Fibroblast of lung (primary cell): Measurements from ENCODE around the gene RNF220. TPM values are rescaled to one million over a fixed set of nuclear protein-coding genes. Genes with fewer than 3 reads are reported as not detected.

Experiments
- DNase-seq, 2 donors: peaks; one replicate each; pipeline versions ENCODE4 v3.0.0 to v3.0.0-alpha.2; 2010; ENCODE audit warnings: low read depth in 2 of 2
- H2AFZ ChIP-seq: 2 replicates; pipeline ENCODE4 v1.5.1; 2012; ENCODE audit warnings: low read length, control low read depth, inconsistent platforms
- H3K27ac ChIP-seq: 2 replicates; pipeline ENCODE4 v1.5.1; 2011; ENCODE audit warnings: low read length, control low read depth; ENCODE audit not compliant: insufficient read depth
- H3K27me3 ChIP-seq: 2 replicates; pipeline ENCODE4 v1.5.1; 2011; ENCODE audit warnings: mild to moderate bottlenecking, low read length; ENCODE audit not compliant: control insufficient read depth, insufficient read depth
- H3K36me3 ChIP-seq: 2 replicates; pipeline ENCODE4 v1.5.1; 2011; ENCODE audit warnings: low read length; ENCODE audit not compliant: control insufficient read depth, insufficient read depth
- H3K4me1 ChIP-seq: 2 replicates; pipeline ENCODE4 v1.5.1; 2011; ENCODE audit warnings: low read length; ENCODE audit not compliant: control insufficient read depth, insufficient read depth; ENCODE audit errors: extremely low read depth
- H3K4me2 ChIP-seq: 2 replicates; pipeline ENCODE4 v1.5.1; 2011; ENCODE audit warnings: low read length, control low read depth; ENCODE audit not compliant: insufficient read depth; ENCODE audit errors: extremely low read depth
- H3K4me3 ChIP-seq, 4 experiments: fragments of 200-600 bp in 1 of 4; sonication (generic) in 1 of 4; replicated peaks in 1 of 4; 2 replicates each; pipeline ENCODE4 v1.5.1; 2011 to 2016; ENCODE audit warnings: low read length in 4 of 4, low read depth in 3 of 4, mild to moderate bottlenecking in 3 of 4, control low read depth in 2 of 4, inconsistent platforms in 1 of 4, mixed read lengths in 1 of 4; ENCODE audit not compliant: insufficient read depth in 1 of 4; ENCODE audit errors: control extremely low read depth in 1 of 4
- H3K79me2 ChIP-seq: 2 replicates; pipeline ENCODE4 v1.5.1; 2012; ENCODE audit warnings: mild to moderate bottlenecking, low read length, inconsistent platforms; ENCODE audit not compliant: control insufficient read depth, insufficient read depth
- H3K9ac ChIP-seq: 2 replicates; pipeline ENCODE4 v1.5.1; 2011; ENCODE audit warnings: mild to moderate bottlenecking, low read length, control low read depth; ENCODE audit not compliant: insufficient read depth
- H3K9me3 ChIP-seq: 2 replicates; pipeline ENCODE4 v1.5.1; 2012; ENCODE audit warnings: low read depth, low read length; ENCODE audit not compliant: control insufficient read depth, insufficient read depth
- H4K20me1 ChIP-seq: 2 replicates; pipeline ENCODE4 v1.5.1; 2011; ENCODE audit warnings: low read length; ENCODE audit not compliant: control insufficient read depth, insufficient read depth; ENCODE audit errors: extremely low read depth
- EZH2 ChIP-seq: IDR thresholded peaks from 2 replicates; pipeline ENCODE4 v1.5.1; 2012; ENCODE audit warnings: low read length, control low read depth, mild to moderate bottlenecking; ENCODE audit errors: missing control alignments
- polyA plus RNA-seq, 2 donors: library from polyadenylated mRNA; depleted of rRNA in 1 of 2; stranded (reverse) in 1 of 2; unstranded in 1 of 2; fragments of >200 nt; gene quantifications; 2 replicates each; pipeline ENCODE4 v1.2.1, GENCODE V29; 2011 to 2012; ENCODE audit warnings: missing spikeins in 1 of 2
- total RNA-seq: library from RNA; depleted of rRNA; stranded (reverse); fragments of >200 nt; gene quantifications from 2 replicates; pipeline ENCODE4 v1.2.1, GENCODE V29; 2014
- TF ChIP-seq, protein P1 (sequence below), 2 donors: IDR thresholded peaks in 1 of 2; conservative IDR thresholded peaks in 1 of 2; 1 replicate in 1 of 2; 2 replicates in 1 of 2; pipeline ENCODE4 v1.5.1; 2011 to 2012; ENCODE audit warnings: low read length in 2 of 2, control low read depth in 1 of 2, inconsistent platforms in 1 of 2, low read depth in 1 of 2, mild to moderate bottlenecking in 1 of 2

The RNF220 gene
- total and polyA plus RNA-seq, 2 donors (not counting 1 experiment from before 2014, with no cell fraction given) = 42.3 to 52.0 TPM

DNA sequence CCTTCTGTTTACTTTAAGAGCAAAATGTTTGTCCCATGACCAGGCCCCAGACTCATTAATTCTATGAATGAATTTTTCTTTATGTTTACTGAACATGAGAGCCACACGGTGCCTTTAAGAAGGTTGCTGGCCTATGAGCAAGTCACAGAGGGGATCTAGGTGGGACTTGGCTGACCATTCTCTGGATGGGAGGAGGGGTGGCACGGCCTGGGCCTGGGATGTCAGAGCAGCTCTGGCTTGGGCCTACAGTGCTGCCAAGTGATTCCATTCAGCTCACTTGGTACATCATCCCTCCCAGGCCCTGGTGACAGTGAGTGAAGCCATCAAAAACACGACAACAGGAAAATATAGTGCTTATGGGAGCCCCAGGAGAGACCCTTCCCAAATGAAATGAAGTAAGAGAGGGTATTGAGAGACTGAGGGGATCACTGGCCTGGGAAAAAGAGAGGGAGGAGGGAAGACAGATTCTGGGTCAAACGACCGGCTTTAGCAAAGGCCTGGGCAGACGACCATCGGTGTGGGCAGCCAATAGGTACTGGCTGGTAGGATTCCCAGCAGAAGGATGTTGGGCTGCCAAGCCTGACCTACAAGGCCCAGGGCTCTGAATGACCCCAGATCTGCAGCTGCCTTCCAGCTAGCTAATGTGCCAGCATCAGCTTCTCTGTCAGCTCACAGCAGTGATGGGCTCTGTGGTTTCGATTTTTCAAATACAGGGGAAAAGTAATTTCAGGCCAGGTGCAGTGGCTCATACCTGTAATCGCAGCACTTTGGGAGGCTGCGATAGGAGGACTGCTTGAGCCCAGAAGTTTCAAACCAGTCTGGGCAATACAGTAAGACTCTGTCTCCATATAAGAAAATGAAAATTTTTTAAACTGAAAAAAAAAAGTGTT, 265.9 kb downstream of the RNF220 start:
- no peak for TF ChIP-seq EZH2
- TF ChIP-seq, protein P1, sequence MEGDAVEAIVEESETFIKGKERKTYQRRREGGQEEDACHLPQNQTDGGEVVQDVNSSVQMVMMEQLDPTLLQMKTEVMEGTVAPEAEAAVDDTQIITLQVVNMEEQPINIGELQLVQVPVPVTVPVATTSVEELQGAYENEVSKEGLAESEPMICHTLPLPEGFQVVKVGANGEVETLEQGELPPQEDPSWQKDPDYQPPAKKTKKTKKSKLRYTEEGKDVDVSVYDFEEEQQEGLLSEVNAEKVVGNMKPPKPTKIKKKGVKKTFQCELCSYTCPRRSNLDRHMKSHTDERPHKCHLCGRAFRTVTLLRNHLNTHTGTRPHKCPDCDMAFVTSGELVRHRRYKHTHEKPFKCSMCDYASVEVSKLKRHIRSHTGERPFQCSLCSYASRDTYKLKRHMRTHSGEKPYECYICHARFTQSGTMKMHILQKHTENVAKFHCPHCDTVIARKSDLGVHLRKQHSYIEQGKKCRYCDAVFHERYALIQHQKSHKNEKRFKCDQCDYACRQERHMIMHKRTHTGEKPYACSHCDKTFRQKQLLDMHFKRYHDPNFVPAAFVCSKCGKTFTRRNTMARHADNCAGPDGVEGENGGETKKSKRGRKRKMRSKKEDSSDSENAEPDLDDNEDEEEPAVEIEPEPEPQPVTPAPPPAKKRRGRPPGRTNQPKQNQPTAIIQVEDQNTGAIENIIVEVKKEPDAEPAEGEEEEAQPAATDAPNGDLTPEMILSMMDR (conservative IDR thresholded peaks at IDR 0.05 in 1 of 2, IDR thresholded peaks at IDR 0.05 in 1 of 2; ENCODE audit: low read depth in 1 of 2, low read length in 2 of 2) = no peak
- no peak overlapping the region for H3K9ac ChIP-seq
- H3K27ac ChIP-seq = no peak overlapping the region
- DNase-seq = no peak
- H3K4me2 ChIP-seq = no peak overlapping the region
- H2AFZ ChIP-seq = no peak overlapping the region
- H3K79me2 ChIP-seq = no peaks in the 10 kb centered on the region
- no peak overlapping the region for H3K4me3 ChIP-seq
- H3K27me3 ChIP-seq = no peaks in the 10 kb centered on the region
- no peaks in the 10 kb centered on the region for H3K9me3 ChIP-seq
- H3K4me1 ChIP-seq = peaks cover 2% of the 10 kb centered on the region
- no peaks in the 10 kb centered on the region for H4K20me1 ChIP-seq
- no peaks in the 10 kb centered on the region for H3K36me3 ChIP-seq

DNA sequence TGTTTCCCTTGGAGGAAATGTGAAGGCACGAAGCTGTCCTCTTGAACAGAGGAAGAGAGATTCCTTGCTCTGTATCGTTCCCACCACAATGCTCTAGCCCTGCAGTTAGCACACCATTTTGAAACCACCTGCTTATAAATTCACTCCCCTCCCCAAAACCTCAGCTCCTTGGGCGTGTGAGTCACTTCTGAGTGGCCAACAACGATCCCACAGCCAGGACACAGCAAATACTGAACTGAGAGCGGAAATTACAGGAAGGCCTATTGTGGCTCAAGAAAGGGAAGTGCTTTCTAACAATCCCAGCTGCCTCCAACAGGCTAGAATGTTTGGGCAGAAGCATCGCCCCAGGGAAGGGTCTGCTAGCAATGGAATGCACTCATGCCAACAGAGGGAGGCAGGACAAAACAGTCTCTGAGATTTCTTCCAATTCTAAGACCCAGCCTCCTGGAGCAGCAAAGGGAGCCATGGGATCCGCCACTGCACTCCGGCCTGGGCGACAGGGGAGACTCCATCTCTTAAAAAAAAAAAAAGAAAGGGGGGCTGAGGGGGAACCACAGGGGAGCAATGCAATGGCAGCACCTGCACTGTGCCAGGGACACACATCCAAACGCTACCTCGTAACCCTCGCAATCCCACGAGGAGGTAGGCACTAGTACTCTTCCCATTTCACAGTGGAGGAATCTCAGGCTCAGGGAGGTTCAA, 267.4 kb downstream of the RNF220 start:
- Histone ChIP-seq H3K36me3 (no peaks in the 10 kb centered on the region), H4K20me1 (no peaks in the 10 kb centered on the region), H3K9me3 (no peaks in the 10 kb centered on the region), H2AFZ (no peak overlapping the region), H3K4me2 (no peak overlapping the region), H3K4me3 (peak overlapping the region in 1 of 4 experiments; percentile 72), H3K4me1 (peaks cover 13% of the 10 kb centered on the region), H3K27me3 (no peaks in the 10 kb centered on the region), H3K79me2 (no peaks in the 10 kb centered on the region), H3K27ac (no peak overlapping the region), H3K9ac (no peak overlapping the region)
- peak; percentile 40 to 91 for DNase-seq
- TF ChIP-seq EZH2 = no peak
- TF ChIP-seq, protein P1 (conservative IDR thresholded peaks at IDR 0.05 in 1 of 2, IDR thresholded peaks at IDR 0.05 in 1 of 2; ENCODE audit: low read depth in 1 of 2, low read length in 2 of 2) = no peak

DNA sequence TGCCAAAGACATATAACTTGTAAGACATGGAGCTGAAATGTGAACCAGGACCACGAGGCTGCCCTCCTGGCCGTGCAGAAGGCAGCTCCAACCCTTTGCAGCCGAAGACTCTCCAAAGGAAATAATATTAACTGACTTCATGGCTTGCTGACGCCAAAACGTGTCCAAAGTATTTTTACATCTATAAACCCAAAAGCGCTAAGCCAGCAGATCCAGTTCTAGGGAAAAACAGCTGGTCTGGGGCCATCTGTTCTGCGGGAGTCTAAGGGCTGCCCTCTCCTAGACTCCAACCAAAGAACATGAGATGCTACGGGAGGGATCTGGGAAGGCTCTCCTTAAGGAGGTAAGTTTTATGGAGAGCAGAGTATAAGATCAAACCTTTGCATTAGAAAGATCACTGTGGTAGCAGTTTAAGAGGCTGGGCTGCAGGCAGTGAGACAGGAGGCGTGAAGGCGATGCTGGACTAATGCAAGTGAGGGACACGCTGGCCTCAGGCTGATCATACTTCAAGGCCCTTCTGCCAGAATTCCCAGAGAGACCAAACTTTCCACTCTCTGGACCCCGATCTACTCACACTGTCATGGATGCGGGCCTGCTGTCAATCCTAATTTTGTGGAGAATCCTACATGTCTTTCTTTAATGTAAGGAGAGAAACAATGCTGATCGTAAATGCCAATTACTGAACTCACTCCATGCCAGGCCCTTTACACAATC, 268.1 kb downstream of the RNF220 start:
- Histone ChIP-seq H3K79me2 (no peaks in the 10 kb centered on the region), H2AFZ (peak overlapping the region; percentile 60), H3K27me3 (no peaks in the 10 kb centered on the region), H3K9ac (peak overlapping the region; percentile 51), H3K4me3 (peak overlapping the region; percentile 40 to 77 (median 60)), H3K36me3 (no peaks in the 10 kb centered on the region), H4K20me1 (no peaks in the 10 kb centered on the region), H3K27ac (peak overlapping the region; percentile 83), H3K4me1 (peaks cover 16% of the 10 kb centered on the region), H3K9me3 (no peaks in the 10 kb centered on the region), H3K4me2 (peak overlapping the region; percentile 77)
- DNase-seq = no peak
- no peak for TF ChIP-seq EZH2
- TF ChIP-seq, protein P1 (conservative IDR thresholded peaks at IDR 0.05 in 1 of 2, IDR thresholded peaks at IDR 0.05 in 1 of 2; ENCODE audit: low read depth in 1 of 2, low read length in 2 of 2) = no peak
